HL-60 (cell line): ENCODE data around the gene TAS2R19.

Experiments used
- CTCF ChIP-seq: IDR thresholded peaks from one replicate; pipeline ENCODE4 v1.5.1; 2011; ENCODE audit warnings: low read length, control low read depth, inconsistent platforms; ENCODE audit not compliant: insufficient read depth
- GABPA ChIP-seq: IDR thresholded peaks from 2 replicates; pipeline ENCODE4 v1.6.1; 2012; ENCODE audit warnings: low read depth
- POLR2AphosphoS5 ChIP-seq: IDR thresholded peaks from 2 replicates; pipeline ENCODE4 v1.6.1; 2012; ENCODE audit warnings: low read depth
- SPI1 ChIP-seq: IDR thresholded peaks from 2 replicates; pipeline ENCODE4 v1.6.1; 2012; ENCODE audit warnings: low read depth, mild to moderate bottlenecking, borderline replicate concordance
- TF ChIP-seq, protein P1 (sequence below): IDR thresholded peaks from 2 replicates; pipeline ENCODE4 v1.6.1; 2012; ENCODE audit warnings: low read depth; ENCODE audit not compliant: insufficient replicate concordance

- no peak for TF ChIP-seq GABPA
- no peak for TF ChIP-seq CTCF
- TF ChIP-seq, protein P1, sequence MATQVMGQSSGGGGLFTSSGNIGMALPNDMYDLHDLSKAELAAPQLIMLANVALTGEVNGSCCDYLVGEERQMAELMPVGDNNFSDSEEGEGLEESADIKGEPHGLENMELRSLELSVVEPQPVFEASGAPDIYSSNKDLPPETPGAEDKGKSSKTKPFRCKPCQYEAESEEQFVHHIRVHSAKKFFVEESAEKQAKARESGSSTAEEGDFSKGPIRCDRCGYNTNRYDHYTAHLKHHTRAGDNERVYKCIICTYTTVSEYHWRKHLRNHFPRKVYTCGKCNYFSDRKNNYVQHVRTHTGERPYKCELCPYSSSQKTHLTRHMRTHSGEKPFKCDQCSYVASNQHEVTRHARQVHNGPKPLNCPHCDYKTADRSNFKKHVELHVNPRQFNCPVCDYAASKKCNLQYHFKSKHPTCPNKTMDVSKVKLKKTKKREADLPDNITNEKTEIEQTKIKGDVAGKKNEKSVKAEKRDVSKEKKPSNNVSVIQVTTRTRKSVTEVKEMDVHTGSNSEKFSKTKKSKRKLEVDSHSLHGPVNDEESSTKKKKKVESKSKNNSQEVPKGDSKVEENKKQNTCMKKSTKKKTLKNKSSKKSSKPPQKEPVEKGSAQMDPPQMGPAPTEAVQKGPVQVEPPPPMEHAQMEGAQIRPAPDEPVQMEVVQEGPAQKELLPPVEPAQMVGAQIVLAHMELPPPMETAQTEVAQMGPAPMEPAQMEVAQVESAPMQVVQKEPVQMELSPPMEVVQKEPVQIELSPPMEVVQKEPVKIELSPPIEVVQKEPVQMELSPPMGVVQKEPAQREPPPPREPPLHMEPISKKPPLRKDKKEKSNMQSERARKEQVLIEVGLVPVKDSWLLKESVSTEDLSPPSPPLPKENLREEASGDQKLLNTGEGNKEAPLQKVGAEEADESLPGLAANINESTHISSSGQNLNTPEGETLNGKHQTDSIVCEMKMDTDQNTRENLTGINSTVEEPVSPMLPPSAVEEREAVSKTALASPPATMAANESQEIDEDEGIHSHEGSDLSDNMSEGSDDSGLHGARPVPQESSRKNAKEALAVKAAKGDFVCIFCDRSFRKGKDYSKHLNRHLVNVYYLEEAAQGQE = no peak
- no peak for TF ChIP-seq POLR2AphosphoS5
- no peak for TF ChIP-seq SPI1
Measured at GRCh38 chr12:10994307-10994706, 28.1 kb downstream of the TAS2R19 start.
